ENCODE measurements around the gene SH3BP1. TPM values are rescaled to one million over a fixed set of nuclear protein-coding genes. Genes with fewer than 3 reads are reported as not detected.

The SH3BP1 gene
- total RNA-seq, 1 donor from 2014 or later: 9.9 TPM

GRCh38 chr22:37611207-37611606 is 28.3 kb upstream of the SH3BP1 start:
- Histone ChIP-seq H3K9ac (ENCODE audit: low read depth in 1 of 3, low read length in 3 of 3) (peak overlapping the region in 1 of 3 donors; percentile 8), H3K27me3 (ENCODE audit: control insufficient read depth in 3 of 3, insufficient read depth in 3 of 3, low read length in 3 of 3) (no peaks in the 10 kb centered on the region), H3K36me3 (ENCODE audit: control insufficient read depth in 3 of 3, insufficient read depth in 3 of 3, low read length in 3 of 3) (peaks cover 7 to 12% (median 10%) of the 10 kb centered on the region in 3 donors), H3K4me3 (ENCODE audit: low read length in 3 of 3) (no peak overlapping the region), H3K4me1 (ENCODE audit: control insufficient read depth in 3 of 3, insufficient read depth in 3 of 3, low read length in 3 of 3) (peaks cover 32 to 35% (median 32%) of the 10 kb centered on the region in 3 donors), H3K9me3 (ENCODE audit: control insufficient read depth in 3 of 3, low read length in 3 of 3) (no peaks in the 10 kb centered on the region), H3K27ac (ENCODE audit: low read depth, low read length) (no peak overlapping the region)

- H3K4me3 ChIP-seq (ENCODE audit: low read length in 3 of 3): no peak overlapping the region
- no peaks in the 10 kb centered on the region for H3K9me3 ChIP-seq (ENCODE audit: control insufficient read depth in 3 of 3, low read length in 3 of 3)
- H3K27ac ChIP-seq (ENCODE audit: low read depth, low read length): no peak overlapping the region
- peaks cover 2 to 4% (median 3%) of the 10 kb centered on the region in 3 donors for H3K4me1 ChIP-seq (ENCODE audit: control insufficient read depth in 3 of 3, insufficient read depth in 3 of 3, low read length in 3 of 3)
- no peaks in the 10 kb centered on the region for H3K27me3 ChIP-seq (ENCODE audit: control insufficient read depth in 3 of 3, insufficient read depth in 3 of 3, low read length in 3 of 3)
- H3K9ac ChIP-seq (ENCODE audit: low read depth in 1 of 3, low read length in 3 of 3): peak overlapping the region in 1 of 3 donors; percentile 25
- H3K36me3 ChIP-seq (ENCODE audit: control insufficient read depth in 3 of 3, insufficient read depth in 3 of 3, low read length in 3 of 3): peaks cover 34 to 47% (median 44%) of the 10 kb centered on the region in 3 donors
Measured at GRCh38 chr22:37616201-37617083, 23.0 kb upstream of the SH3BP1 start.

- Histone ChIP-seq H3K27me3 (ENCODE audit: control insufficient read depth in 3 of 3, insufficient read depth in 3 of 3, low read length in 3 of 3) (no peaks in the 10 kb centered on the region), H3K36me3 (ENCODE audit: control insufficient read depth in 3 of 3, insufficient read depth in 3 of 3, low read length in 3 of 3) (peaks cover 34 to 49% (median 46%) of the 10 kb centered on the region in 3 donors)
Measured at GRCh38 chr22:37617431-37617830, 22.0 kb upstream of the SH3BP1 start.

GRCh38 chr22:37618072-37618656 is 21.3 kb upstream of the SH3BP1 start:
- Histone ChIP-seq H3K27me3 (ENCODE audit: control insufficient read depth in 3 of 3, insufficient read depth in 3 of 3, low read length in 3 of 3) (no peaks in the 10 kb centered on the region), H3K4me1 (ENCODE audit: control insufficient read depth in 3 of 3, insufficient read depth in 3 of 3, low read length in 3 of 3) (peaks cover 0 to 4% (median 0%) of the 10 kb centered on the region in 3 donors), H3K27ac (ENCODE audit: low read depth, low read length) (no peak overlapping the region), H3K36me3 (ENCODE audit: control insufficient read depth in 3 of 3, insufficient read depth in 3 of 3, low read length in 3 of 3) (peaks cover 41 to 53% (median 50%) of the 10 kb centered on the region in 3 donors), H3K4me3 (ENCODE audit: low read length in 3 of 3) (no peak overlapping the region), H3K9me3 (ENCODE audit: control insufficient read depth in 3 of 3, low read length in 3 of 3) (no peaks in the 10 kb centered on the region), H3K9ac (ENCODE audit: low read depth in 1 of 3, low read length in 3 of 3) (peak overlapping the region in 1 of 3 donors; percentile 16)

More at GRCh38 chr22:37617431-37617830, 22.0 kb upstream of the SH3BP1 start:
- no peak overlapping the region for H3K4me3 ChIP-seq (ENCODE audit: low read length in 3 of 3)
- H3K9me3 ChIP-seq (ENCODE audit: control insufficient read depth in 3 of 3, low read length in 3 of 3): no peaks in the 10 kb centered on the region
- no peak overlapping the region for H3K27ac ChIP-seq (ENCODE audit: low read depth, low read length)
- H3K9ac ChIP-seq (ENCODE audit: low read depth in 1 of 3, low read length in 3 of 3): no peak overlapping the region
- peaks cover 0 to 4% (median 3%) of the 10 kb centered on the region in 3 donors for H3K4me1 ChIP-seq (ENCODE audit: control insufficient read depth in 3 of 3, insufficient read depth in 3 of 3, low read length in 3 of 3)

- H3K9ac ChIP-seq (ENCODE audit: low read depth in 1 of 3, low read length in 3 of 3): peak overlapping the region in 1 of 3 donors; percentile 16
- H3K36me3 ChIP-seq (ENCODE audit: control insufficient read depth in 3 of 3, insufficient read depth in 3 of 3, low read length in 3 of 3): peaks cover 43 to 56% (median 52%) of the 10 kb centered on the region in 3 donors
- no peaks in the 10 kb centered on the region for H3K9me3 ChIP-seq (ENCODE audit: control insufficient read depth in 3 of 3, low read length in 3 of 3)
- no peaks in the 10 kb centered on the region for H3K27me3 ChIP-seq (ENCODE audit: control insufficient read depth in 3 of 3, insufficient read depth in 3 of 3, low read length in 3 of 3)
- no peak overlapping the region for H3K4me3 ChIP-seq (ENCODE audit: low read length in 3 of 3)
- no peak overlapping the region for H3K27ac ChIP-seq (ENCODE audit: low read depth, low read length)
- peaks cover under 1 to 3% (median under 1%) of the 10 kb centered on the region in 3 donors for H3K4me1 ChIP-seq (ENCODE audit: control insufficient read depth in 3 of 3, insufficient read depth in 3 of 3, low read length in 3 of 3)
Measured at GRCh38 chr22:37618674-37619073, 20.8 kb upstream of the SH3BP1 start.

GRCh38 chr22:37619991-37620390 is 19.5 kb upstream of the SH3BP1 start:
- no peaks in the 10 kb centered on the region for H3K9me3 ChIP-seq (ENCODE audit: control insufficient read depth in 3 of 3, low read length in 3 of 3)
- peaks cover 3 to 7% (median 5%) of the 10 kb centered on the region in 3 donors for H3K4me1 ChIP-seq (ENCODE audit: control insufficient read depth in 3 of 3, insufficient read depth in 3 of 3, low read length in 3 of 3)
- H3K27ac ChIP-seq (ENCODE audit: low read depth, low read length): no peak overlapping the region
- H3K36me3 ChIP-seq (ENCODE audit: control insufficient read depth in 3 of 3, insufficient read depth in 3 of 3, low read length in 3 of 3): peaks cover 44 to 52% (median 48%) of the 10 kb centered on the region in 3 donors
- H3K4me3 ChIP-seq (ENCODE audit: low read length in 3 of 3): no peak overlapping the region
- no peak overlapping the region for H3K9ac ChIP-seq (ENCODE audit: low read depth in 1 of 3, low read length in 3 of 3)
- H3K27me3 ChIP-seq (ENCODE audit: control insufficient read depth in 3 of 3, insufficient read depth in 3 of 3, low read length in 3 of 3): no peaks in the 10 kb centered on the region

- no peak overlapping the region for H3K9ac ChIP-seq (ENCODE audit: low read depth in 1 of 3, low read length in 3 of 3)
- H3K27ac ChIP-seq (ENCODE audit: low read depth, low read length): no peak overlapping the region
- H3K4me1 ChIP-seq (ENCODE audit: control insufficient read depth in 3 of 3, insufficient read depth in 3 of 3, low read length in 3 of 3): peaks cover 13 to 19% (median 19%) of the 10 kb centered on the region in 3 donors
- H3K4me3 ChIP-seq (ENCODE audit: low read length in 3 of 3): no peak overlapping the region
- H3K36me3 ChIP-seq (ENCODE audit: control insufficient read depth in 3 of 3, insufficient read depth in 3 of 3, low read length in 3 of 3): peaks cover 44 to 45% (median 44%) of the 10 kb centered on the region in 3 donors
- H3K9me3 ChIP-seq (ENCODE audit: control insufficient read depth in 3 of 3, low read length in 3 of 3): no peaks in the 10 kb centered on the region
- no peaks in the 10 kb centered on the region for H3K27me3 ChIP-seq (ENCODE audit: control insufficient read depth in 3 of 3, insufficient read depth in 3 of 3, low read length in 3 of 3)
Measured at GRCh38 chr22:37621352-37621860, 18.1 kb upstream of the SH3BP1 start.

- peaks cover 30 to 34% (median 32%) of the 10 kb centered on the region in 3 donors for H3K36me3 ChIP-seq (ENCODE audit: control insufficient read depth in 3 of 3, insufficient read depth in 3 of 3, low read length in 3 of 3)
- peak overlapping the region in 1 of 3 donors; percentile 64 for H3K9ac ChIP-seq (ENCODE audit: low read depth in 1 of 3, low read length in 3 of 3)
- no peaks in the 10 kb centered on the region for H3K27me3 ChIP-seq (ENCODE audit: control insufficient read depth in 3 of 3, insufficient read depth in 3 of 3, low read length in 3 of 3)
- H3K9me3 ChIP-seq (ENCODE audit: control insufficient read depth in 3 of 3, low read length in 3 of 3): no peaks in the 10 kb centered on the region
- H3K4me1 ChIP-seq (ENCODE audit: control insufficient read depth in 3 of 3, insufficient read depth in 3 of 3, low read length in 3 of 3): peaks cover 25 to 32% (median 30%) of the 10 kb centered on the region in 3 donors
- H3K27ac ChIP-seq (ENCODE audit: low read depth, low read length): no peak overlapping the region
- no peak overlapping the region for H3K4me3 ChIP-seq (ENCODE audit: low read length in 3 of 3)
Measured at GRCh38 chr22:37623075-37624016, 16.1 kb upstream of the SH3BP1 start.

GRCh38 chr22:37624017-37624365 is 15.5 kb upstream of the SH3BP1 start:
- H3K27ac ChIP-seq (ENCODE audit: low read depth, low read length): no peak overlapping the region
- peaks cover 25 to 32% (median 30%) of the 10 kb centered on the region in 3 donors for H3K4me1 ChIP-seq (ENCODE audit: control insufficient read depth in 3 of 3, insufficient read depth in 3 of 3, low read length in 3 of 3)
- no peak overlapping the region for H3K4me3 ChIP-seq (ENCODE audit: low read length in 3 of 3)
- H3K9ac ChIP-seq (ENCODE audit: low read depth in 1 of 3, low read length in 3 of 3): peak overlapping the region in 1 of 3 donors; percentile 64
- H3K36me3 ChIP-seq (ENCODE audit: control insufficient read depth in 3 of 3, insufficient read depth in 3 of 3, low read length in 3 of 3): peaks cover 28 to 31% (median 30%) of the 10 kb centered on the region in 3 donors
- H3K9me3 ChIP-seq (ENCODE audit: control insufficient read depth in 3 of 3, low read length in 3 of 3): no peaks in the 10 kb centered on the region
- H3K27me3 ChIP-seq (ENCODE audit: control insufficient read depth in 3 of 3, insufficient read depth in 3 of 3, low read length in 3 of 3): no peaks in the 10 kb centered on the region
